ENCODE measurements around the gene PCDHGC4.

The PCDHGC4 gene

DNA sequence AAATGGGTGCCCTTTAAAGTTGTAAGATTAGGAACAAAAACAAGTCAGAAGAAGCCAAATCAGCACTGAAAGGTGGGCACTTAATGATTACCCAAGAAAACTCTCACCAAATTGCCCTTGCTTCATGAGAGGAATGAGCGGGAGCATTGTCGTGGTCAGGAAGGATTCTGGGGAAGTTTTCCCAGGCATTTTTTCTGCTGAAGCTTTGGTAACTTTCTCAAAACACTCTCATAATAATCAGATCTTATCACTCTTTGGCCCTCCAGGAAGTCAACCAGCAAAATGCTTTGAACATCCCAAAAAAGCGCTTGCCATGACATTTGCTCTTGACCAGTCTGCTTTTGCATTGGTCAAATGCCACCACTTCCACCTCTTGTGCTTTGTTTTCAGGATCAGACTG is 19.5 kb upstream of the PCDHGC4 start:
- TF ChIP-seq TCF4 (CRISPR knock-in tag; IDR thresholded peaks at IDR 0.05; ENCODE audit: borderline replicate concordance) (no peak), ZNF70 (CRISPR knock-in tag; IDR thresholded peaks at IDR 0.05) (no peak), ZNF565 (CRISPR knock-in tag; conservative IDR thresholded peaks at IDR 0.05; ENCODE audit: low read depth) (no peak), CSRNP3 (CRISPR knock-in tag; IDR thresholded peaks at IDR 0.05) (no peak), SNAI2 (CRISPR knock-in tag; IDR thresholded peaks at IDR 0.05) (no peak), RARB (CRISPR knock-in tag; IDR thresholded peaks at IDR 0.05) (no peak), TOX (CRISPR knock-in tag; IDR thresholded peaks at IDR 0.05; ENCODE audit: borderline replicate concordance) (no peak), CREB5 (CRISPR knock-in tag; IDR thresholded peaks at IDR 0.05; ENCODE audit: low read depth) (no peak), BACH2 (CRISPR knock-in tag; IDR thresholded peaks at IDR 0.05; ENCODE audit: borderline replicate concordance) (no peak), PPARA (CRISPR knock-in tag; IDR thresholded peaks at IDR 0.05; ENCODE audit: borderline replicate concordance) (no peak), ZFP30 (CRISPR knock-in tag; IDR thresholded peaks at IDR 0.05) (no peak), GLIS3 (CRISPR knock-in tag; IDR thresholded peaks at IDR 0.05) (no peak)
- no peak for ATAC-seq

DNA sequence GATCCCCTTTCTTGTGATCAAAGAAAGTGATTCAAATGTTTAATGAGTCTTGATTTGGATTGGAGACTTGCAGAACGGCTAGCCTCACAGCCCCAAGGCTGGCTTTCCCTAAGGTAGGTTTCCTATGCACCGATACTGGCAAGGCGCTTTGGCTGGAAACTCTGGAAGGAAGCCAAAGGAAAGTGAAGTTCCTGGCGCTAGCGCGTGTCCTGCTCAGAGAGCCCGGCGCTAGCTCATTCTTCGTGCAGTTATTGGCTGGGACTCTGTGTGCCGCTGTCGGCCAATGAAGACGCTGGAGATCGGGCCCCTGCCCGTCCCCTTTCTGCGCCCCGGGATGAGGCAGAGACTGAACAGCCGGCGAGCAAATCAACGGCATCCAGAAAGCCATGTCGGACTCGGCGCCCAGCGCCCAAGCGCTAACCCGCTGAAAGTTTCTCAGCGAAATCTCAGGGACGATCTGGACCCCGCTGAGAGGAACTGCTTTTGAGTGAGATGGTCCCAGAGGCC is 9.2 kb upstream of the PCDHGC4 start, which contains the start of gene PCDHGC3:
PCDHGC3 (plus strand) TSS at position 342 of the 507 bp plus-strand sequence; CDS start at position 493, 151 bp downstream.
- ATAC-seq: peak; percentile 96
- TF ChIP-seq, protein P1, sequence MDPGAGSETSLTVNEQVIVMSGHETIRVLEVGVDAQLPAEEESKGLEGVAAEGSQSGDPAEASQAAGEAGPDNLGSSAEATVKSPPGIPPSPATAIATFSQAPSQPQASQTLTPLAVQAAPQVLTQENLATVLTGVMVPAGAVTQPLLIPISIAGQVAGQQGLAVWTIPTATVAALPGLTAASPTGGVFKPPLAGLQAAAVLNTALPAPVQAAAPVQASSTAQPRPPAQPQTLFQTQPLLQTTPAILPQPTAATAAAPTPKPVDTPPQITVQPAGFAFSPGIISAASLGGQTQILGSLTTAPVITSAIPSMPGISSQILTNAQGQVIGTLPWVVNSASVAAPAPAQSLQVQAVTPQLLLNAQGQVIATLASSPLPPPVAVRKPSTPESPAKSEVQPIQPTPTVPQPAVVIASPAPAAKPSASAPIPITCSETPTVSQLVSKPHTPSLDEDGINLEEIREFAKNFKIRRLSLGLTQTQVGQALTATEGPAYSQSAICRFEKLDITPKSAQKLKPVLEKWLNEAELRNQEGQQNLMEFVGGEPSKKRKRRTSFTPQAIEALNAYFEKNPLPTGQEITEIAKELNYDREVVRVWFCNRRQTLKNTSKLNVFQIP (CRISPR knock-in tag; IDR thresholded peaks at IDR 0.05; ENCODE audit: borderline replicate concordance, low read depth): no peak
- no peak for TF ChIP-seq CREB5 (CRISPR knock-in tag; IDR thresholded peaks at IDR 0.05; ENCODE audit: low read depth)
- no peak for TF ChIP-seq ZNF565 (CRISPR knock-in tag; conservative IDR thresholded peaks at IDR 0.05; ENCODE audit: low read depth)
- no peak for TF ChIP-seq ZNF8 (CRISPR knock-in tag; IDR thresholded peaks at IDR 0.05)
- no peak for TF ChIP-seq OSR1 (CRISPR knock-in tag; IDR thresholded peaks at IDR 0.05)
- TF ChIP-seq RARB (CRISPR knock-in tag; IDR thresholded peaks at IDR 0.05): no peak

- TF ChIP-seq ISL1 (CRISPR knock-in tag; IDR thresholded peaks at IDR 0.05) (no peak), ZNF565 (CRISPR knock-in tag; conservative IDR thresholded peaks at IDR 0.05; ENCODE audit: low read depth) (no peak), TCF4 (CRISPR knock-in tag; IDR thresholded peaks at IDR 0.05; ENCODE audit: borderline replicate concordance) (no peak), ZNF70 (CRISPR knock-in tag; IDR thresholded peaks at IDR 0.05) (no peak), ARNTL (CRISPR knock-in tag; IDR thresholded peaks at IDR 0.05; ENCODE audit: borderline replicate concordance, low read depth) (no peak), ZNF8 (CRISPR knock-in tag; IDR thresholded peaks at IDR 0.05) (no peak), ZC3H10 (CRISPR knock-in tag; IDR thresholded peaks at IDR 0.05) (no peak), GLIS3 (CRISPR knock-in tag; IDR thresholded peaks at IDR 0.05) (no peak), CSDC2 (CRISPR knock-in tag; IDR thresholded peaks at IDR 0.05) (no peak), BACH2 (CRISPR knock-in tag; IDR thresholded peaks at IDR 0.05; ENCODE audit: borderline replicate concordance) (no peak), CSRNP3 (CRISPR knock-in tag; IDR thresholded peaks at IDR 0.05) (no peak), SNAI2 (CRISPR knock-in tag; IDR thresholded peaks at IDR 0.05) (no peak), ZFP30 (CRISPR knock-in tag; IDR thresholded peaks at IDR 0.05) (no peak), RARB (CRISPR knock-in tag; IDR thresholded peaks at IDR 0.05) (no peak), CREB5 (CRISPR knock-in tag; IDR thresholded peaks at IDR 0.05; ENCODE audit: low read depth) (no peak), PPARA (CRISPR knock-in tag; IDR thresholded peaks at IDR 0.05; ENCODE audit: borderline replicate concordance) (no peak)
- TF ChIP-seq, protein P1 (CRISPR knock-in tag; IDR thresholded peaks at IDR 0.05; ENCODE audit: borderline replicate concordance, low read depth): no peak
- TF ChIP-seq, protein P2, sequence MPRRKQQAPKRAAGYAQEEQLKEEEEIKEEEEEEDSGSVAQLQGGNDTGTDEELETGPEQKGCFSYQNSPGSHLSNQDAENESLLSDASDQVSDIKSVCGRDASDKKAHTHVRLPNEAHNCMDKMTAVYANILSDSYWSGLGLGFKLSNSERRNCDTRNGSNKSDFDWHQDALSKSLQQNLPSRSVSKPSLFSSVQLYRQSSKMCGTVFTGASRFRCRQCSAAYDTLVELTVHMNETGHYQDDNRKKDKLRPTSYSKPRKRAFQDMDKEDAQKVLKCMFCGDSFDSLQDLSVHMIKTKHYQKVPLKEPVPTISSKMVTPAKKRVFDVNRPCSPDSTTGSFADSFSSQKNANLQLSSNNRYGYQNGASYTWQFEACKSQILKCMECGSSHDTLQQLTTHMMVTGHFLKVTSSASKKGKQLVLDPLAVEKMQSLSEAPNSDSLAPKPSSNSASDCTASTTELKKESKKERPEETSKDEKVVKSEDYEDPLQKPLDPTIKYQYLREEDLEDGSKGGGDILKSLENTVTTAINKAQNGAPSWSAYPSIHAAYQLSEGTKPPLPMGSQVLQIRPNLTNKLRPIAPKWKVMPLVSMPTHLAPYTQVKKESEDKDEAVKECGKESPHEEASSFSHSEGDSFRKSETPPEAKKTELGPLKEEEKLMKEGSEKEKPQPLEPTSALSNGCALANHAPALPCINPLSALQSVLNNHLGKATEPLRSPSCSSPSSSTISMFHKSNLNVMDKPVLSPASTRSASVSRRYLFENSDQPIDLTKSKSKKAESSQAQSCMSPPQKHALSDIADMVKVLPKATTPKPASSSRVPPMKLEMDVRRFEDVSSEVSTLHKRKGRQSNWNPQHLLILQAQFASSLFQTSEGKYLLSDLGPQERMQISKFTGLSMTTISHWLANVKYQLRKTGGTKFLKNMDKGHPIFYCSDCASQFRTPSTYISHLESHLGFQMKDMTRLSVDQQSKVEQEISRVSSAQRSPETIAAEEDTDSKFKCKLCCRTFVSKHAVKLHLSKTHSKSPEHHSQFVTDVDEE (CRISPR knock-in tag; IDR thresholded peaks at IDR 0.05): no peak
- peak; percentile 67 for ATAC-seq
These were observed 8.5 kb upstream of the PCDHGC4 start for GRCh38 chr5:141476132-141476911.

Data from SK-N-SH treated with all-trans-retinoic acid at 6 μM for 48 hours (cell line).